Left cardiac atrium (tissue), 4 donors: Measurements from ENCODE around the gene TRIM29. TPM values are rescaled to one million over a fixed set of nuclear protein-coding genes. Genes with fewer than 3 reads are reported as not detected.
A peak's percentile ranks its signal among the peaks of the same experiment; 100 is the strongest.

Experiments used
- ATAC-seq, 2 donors: fragments of 200-7000 bp; cut with Tn5 transposase; one replicate each; pipeline ENCODE4 v1.9.1; 2020; ENCODE audit warnings: mild to moderate bottlenecking in 2 of 2, moderate library complexity in 2 of 2
- DNase-seq: peaks from one replicate; pipeline ENCODE4 v3.0.0-alpha.2; 2020
- intact Hi-C, 2 donors: fragments of 100-400 bp; cut with DNase I; formaldehyde crosslinking; loops; one replicate each; pipeline versions ENCODE4 v1.14.1 to v1.15.1; 2022 to 2023
- total RNA-seq, 2 donors: library from RNA; stranded (reverse); fragmentation: NEBNext Ultra II Directional; extraction: Animal tissue kit (Norgen Biotek cat#: 25700); gene quantifications; one replicate each; pipeline ENCODE4 v1.2.1, GENCODE V29; 2021
- donor health status: DM: no; HTN: yes; CAD: no.
- donor health status: DM: no; HTN: yes; CAD: no; lungs with severe emphysema.
- donor health status: DM: yes; HTN: yes; CAD: no.
- donor health status: Dilated cardiomyopathy.

Gene TRIM29
- total RNA-seq, 2 donors from 2014 or later: 0.50 TPM; not detected in 1

- intact Hi-C loops: loop anchor here in 1 of 2 donors (2.0 kb wide), 1 partner anchor 57 kb away; no protein-coding TSS in a partner anchor
- ATAC-seq (no peak), DNase-seq (no peak)
Observed at GRCh38 chr11:120173807-120174206, 35.9 kb upstream of the TRIM29 start.

GRCh38 chr11:120173019-120173705 is 35.2 kb upstream of the TRIM29 start:
- intact Hi-C loops: no loop called here

GRCh38 chr11:120172054-120172911 is 34.4 kb upstream of the TRIM29 start:
- DNase-seq (peak; percentile 80), ATAC-seq (peak; percentile 52 to 56)
- intact Hi-C loops: loop anchor here in 1 of 2 donors (1.0 kb wide), 1 partner anchor 57 kb away; no protein-coding TSS in a partner anchor

More at GRCh38 chr11:120173019-120173705, 35.2 kb upstream of the TRIM29 start:
- ATAC-seq (no peak), DNase-seq (no peak)

- ATAC-seq (no peak), DNase-seq (no peak)
- intact Hi-C loops: loop anchor here (2.0 kb wide), 2 partner anchors 132 to 134 kb away; no protein-coding TSS in a partner anchor
Observed at GRCh38 chr11:120170741-120171261, 32.9 kb upstream of the TRIM29 start.

- ATAC-seq (no peak), DNase-seq (no peak)
- intact Hi-C loops: loop anchor here (2.0 kb wide), 2 partner anchors 133 to 135 kb away; no protein-coding TSS in a partner anchor
Observed at GRCh38 chr11:120169981-120170698, 32.2 kb upstream of the TRIM29 start.

- peak; percentile 89 to 95 for ATAC-seq
- intact Hi-C loops: no loop called here
- peak; percentile 73 for DNase-seq
Observed at GRCh38 chr11:120168960-120169681, 31.2 kb upstream of the TRIM29 start.

GRCh38 chr11:120168108-120168959 is 30.4 kb upstream of the TRIM29 start:
- intact Hi-C loops: no loop called here
- DNase-seq (no peak), ATAC-seq (no peak)

- intact Hi-C loops: no loop called here
Observed at GRCh38 chr11:120167659-120168058, 29.7 kb upstream of the TRIM29 start.

GRCh38 chr11:120160436-120160835 is 22.5 kb upstream of the TRIM29 start:
- intact Hi-C loops: no loop called here
- no peak for ATAC-seq
- no peak for DNase-seq

More at GRCh38 chr11:120167659-120168058, 29.7 kb upstream of the TRIM29 start:
- ATAC-seq (no peak), DNase-seq (no peak)

- intact Hi-C loops: no loop called here
- no peak for DNase-seq
- ATAC-seq: no peak
Observed at GRCh38 chr11:120153221-120153620, 15.3 kb upstream of the TRIM29 start.

- DNase-seq: no peak
- intact Hi-C loops: no loop called here
- no peak for ATAC-seq
Observed at GRCh38 chr11:120151536-120151935, 13.6 kb upstream of the TRIM29 start.

GRCh38 chr11:120149246-120149645 is 11.3 kb upstream of the TRIM29 start:
- ATAC-seq: no peak
- intact Hi-C loops: no loop called here
- DNase-seq: no peak

GRCh38 chr11:120147950-120148270 is 10.0 kb upstream of the TRIM29 start:
- DNase-seq (no peak), ATAC-seq (no peak)
- intact Hi-C loops: no loop called here

GRCh38 chr11:120147094-120147949 is 9.4 kb upstream of the TRIM29 start:
- ATAC-seq (no peak), DNase-seq (no peak)
- intact Hi-C loops: no loop called here

- DNase-seq: no peak
- intact Hi-C loops: no loop called here
- no peak for ATAC-seq
Observed at GRCh38 chr11:120146413-120147093, 8.6 kb upstream of the TRIM29 start.

GRCh38 chr11:120144501-120144900 is 6.6 kb upstream of the TRIM29 start:
- DNase-seq: no peak
- ATAC-seq: no peak
- intact Hi-C loops: no loop called here
